ENCODE measurements around the gene MBNL1.

- TF ChIP-seq POLR2A (IDR thresholded peaks at IDR 0.05) = no peak
- no peak for TF ChIP-seq CTCF (IDR thresholded peaks at IDR 0.05)
These were observed 23.1 kb upstream of the MBNL1 start for GRCh38 chr3:152245498-152246170.
